ELR (cell line): ENCODE results near the gene CCL19.
"Not testable (repeated sequence)": the region's sequence is repeated elsewhere in the genome, so short reads cannot be mapped to it uniquely, and the experiment has no call there.

ENCODE experiments used
- DNase-seq: peaks from one replicate; pipeline ENCODE4 v3.0.0-alpha.2; 2015; ENCODE audit warnings: low read depth

The CCL19 gene

DNA sequence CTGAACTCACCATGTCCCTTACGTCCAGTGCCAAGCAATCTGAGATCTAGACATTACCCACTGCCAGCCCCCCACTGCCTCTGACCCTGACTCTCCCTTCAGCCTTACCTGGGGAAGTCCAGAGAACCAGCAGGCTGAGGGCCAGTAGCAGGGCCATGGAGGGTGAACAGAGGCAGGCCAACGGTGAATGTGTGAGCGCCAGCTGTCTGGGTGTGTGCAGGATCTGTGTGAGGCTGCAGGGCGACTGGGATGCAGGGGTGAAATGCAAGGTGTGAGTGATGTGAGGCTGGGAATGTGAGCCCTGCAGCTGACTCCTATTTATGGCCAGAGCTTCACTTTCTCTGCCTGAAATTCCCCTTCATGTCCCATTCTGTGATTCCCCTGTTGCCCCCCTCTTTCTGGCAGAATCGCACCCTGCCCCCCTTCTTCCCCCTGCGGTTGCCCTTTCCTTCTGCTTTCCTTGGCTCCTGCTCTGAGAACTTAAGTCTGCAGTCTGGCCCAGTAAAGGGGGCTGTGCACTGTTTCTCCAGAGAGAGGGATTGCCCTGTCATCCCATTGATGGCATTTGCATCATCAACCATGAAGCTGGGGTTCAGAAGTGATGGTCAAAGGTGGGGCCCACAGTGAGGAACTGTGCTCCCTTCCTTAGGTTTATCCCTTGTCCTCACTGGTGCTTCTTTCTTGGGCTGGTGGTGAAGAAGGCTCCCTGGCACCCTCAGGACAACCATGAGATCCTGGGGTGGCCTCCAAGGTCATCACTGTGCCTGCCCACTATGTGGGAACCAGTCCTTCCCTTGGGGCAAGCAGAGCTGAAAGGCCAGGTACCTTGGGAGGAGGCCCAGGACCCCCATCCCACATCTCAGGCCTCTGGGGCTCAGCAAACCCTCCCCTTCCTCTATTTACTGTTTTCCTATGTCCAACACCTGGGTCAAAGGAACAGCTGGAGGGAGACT lies at the start of gene CCL19:
Gene CCL19 (minus strand): TSS at position 294 of the 953 bp plus-strand sequence. CDS start 137 bp downstream, at position 157.
- DNase-seq, result no peak

DNA sequence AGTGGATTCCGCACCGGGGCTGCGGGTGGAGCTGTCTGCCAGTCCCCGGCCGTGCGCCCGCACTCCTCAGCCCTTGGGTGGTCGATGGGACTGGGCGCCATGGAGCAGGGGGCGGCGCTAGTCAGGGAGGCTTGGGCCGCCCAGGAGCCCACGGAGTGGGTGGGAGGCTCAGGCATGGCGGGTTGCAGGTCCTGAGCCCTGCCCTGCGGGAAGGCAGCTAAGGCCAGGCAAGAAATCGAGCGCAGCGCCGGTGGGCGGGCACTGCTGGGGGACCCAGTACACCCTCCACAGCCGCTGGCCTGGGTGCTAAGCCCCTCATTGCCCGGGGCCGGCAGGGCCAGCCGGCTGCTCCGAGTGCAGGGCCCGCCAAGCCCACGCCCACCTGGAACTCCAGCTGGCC lies 49.1 kb upstream of the CCL19 start:
- not testable (repeated sequence) for DNase-seq

DNA sequence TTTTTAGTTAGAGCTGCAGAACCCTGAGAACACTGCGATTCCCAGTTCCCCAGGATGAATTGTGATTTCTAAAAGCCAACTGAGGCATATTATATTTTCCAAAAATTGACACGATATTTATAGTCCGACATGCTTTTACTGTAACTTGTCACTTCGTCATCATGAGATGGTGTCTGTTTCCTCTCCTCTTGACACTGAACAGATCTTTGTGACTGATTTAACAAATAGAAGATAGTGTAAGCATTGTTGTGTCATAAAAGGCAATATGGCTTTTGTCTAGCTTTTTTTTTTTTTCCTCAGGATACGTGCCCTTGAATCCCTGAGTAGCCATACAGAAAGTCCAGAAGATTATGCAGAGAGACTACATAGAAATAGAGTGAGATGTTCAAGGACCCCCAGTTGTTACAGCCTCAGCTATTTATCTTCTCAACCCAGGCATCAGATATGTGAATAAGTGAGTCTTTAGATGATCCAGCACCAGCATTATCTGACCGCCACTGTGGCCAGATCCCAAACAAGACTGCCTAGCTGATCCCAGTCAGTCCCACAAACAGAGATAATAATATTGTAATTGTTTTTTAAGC lies 46.7 kb upstream of the CCL19 start:
- no peak for DNase-seq

DNA sequence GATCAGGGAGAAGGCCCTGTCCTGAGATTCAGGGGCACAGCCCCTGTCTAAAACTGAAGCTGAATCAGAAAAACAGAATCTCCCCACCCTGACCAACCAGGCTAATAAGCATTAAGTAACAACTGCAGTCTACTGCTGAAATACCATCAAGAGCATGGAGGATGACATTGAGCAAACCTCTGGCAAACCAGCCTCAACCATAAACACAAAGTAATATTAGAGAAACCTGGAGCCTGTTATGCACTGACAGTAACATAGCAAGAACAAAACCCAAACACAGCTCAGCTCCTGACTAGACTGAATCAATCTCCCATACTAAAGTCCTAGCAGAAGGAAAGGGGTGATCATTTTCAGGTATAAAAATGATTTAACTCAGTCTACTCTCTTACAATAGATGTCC lies 43.6 kb upstream of the CCL19 start:
- no peak for DNase-seq

DNA sequence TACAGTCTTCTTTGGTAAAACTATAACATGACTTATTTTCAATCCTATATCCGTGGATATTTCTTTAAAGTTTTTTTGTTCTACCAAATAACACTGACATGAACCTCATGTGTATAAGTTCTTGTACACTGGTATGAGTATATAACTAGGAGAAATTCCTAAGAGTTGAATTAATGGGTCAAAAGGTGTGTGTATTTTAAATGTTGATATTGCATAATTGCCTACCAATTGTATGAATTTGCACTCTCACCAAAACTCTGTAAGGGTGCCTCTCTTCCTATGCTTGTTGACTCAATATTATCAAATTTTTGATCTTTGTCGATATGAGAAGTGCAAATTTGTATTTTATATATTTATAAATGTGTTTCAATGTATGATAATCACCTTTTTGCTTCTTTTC lies 41.8 kb upstream of the CCL19 start:
- no peak for DNase-seq

DNA sequence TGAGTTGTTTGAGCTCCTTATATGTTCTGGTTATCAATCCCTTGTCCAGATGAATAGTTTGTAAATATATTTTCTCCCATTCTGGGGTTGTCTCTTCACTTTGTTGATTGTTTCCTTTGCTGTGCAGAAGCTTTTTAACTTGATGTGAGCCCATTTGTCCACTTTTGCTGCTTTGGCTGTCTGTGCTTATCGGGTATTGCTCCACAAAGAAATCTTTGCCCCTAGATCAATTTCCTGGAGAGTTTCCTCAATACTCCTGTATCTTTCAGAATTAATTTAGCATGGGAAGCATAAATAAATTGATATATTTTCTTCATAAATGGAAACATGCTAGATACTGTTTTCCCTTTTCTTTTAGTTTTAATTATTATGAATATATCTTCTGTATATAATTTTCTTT lies 41.4 kb upstream of the CCL19 start:
- no peak for DNase-seq

DNA sequence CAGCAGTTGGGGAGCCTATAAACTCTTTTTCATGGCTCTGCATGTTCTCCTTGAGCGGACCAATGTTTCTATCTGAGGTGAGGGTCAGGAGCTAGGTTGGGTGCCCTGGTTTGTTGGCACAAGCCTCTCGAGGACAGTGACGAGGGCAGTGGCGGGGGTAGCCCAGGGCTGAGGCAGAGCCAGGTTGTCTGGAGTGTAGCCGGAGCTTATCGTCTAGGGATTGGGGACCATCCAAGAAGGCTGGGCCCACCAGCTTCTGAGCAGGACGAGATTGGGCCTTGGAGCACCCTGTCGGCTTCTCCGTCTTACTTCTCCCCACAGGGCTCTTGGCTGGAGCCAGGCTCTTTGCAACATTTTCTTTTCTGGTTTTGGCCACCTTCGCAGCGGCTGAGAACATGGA lies 32.1 kb upstream of the CCL19 start:
- DNase-seq, result no peak

DNA sequence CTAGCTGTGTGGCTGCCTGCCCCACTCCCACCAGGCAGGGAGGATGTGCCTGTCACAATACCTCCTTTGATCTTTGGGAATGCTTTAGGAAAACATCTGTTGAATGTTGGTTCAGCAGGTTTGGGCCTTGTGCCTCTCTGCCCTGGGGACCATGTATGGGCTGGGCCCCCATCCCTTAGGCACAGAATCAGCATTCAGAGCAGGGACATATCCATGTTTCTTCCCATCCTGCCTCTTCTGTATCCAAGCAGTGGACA lies 28.6 kb upstream of the CCL19 start:
- not testable (repeated sequence) for DNase-seq

DNA sequence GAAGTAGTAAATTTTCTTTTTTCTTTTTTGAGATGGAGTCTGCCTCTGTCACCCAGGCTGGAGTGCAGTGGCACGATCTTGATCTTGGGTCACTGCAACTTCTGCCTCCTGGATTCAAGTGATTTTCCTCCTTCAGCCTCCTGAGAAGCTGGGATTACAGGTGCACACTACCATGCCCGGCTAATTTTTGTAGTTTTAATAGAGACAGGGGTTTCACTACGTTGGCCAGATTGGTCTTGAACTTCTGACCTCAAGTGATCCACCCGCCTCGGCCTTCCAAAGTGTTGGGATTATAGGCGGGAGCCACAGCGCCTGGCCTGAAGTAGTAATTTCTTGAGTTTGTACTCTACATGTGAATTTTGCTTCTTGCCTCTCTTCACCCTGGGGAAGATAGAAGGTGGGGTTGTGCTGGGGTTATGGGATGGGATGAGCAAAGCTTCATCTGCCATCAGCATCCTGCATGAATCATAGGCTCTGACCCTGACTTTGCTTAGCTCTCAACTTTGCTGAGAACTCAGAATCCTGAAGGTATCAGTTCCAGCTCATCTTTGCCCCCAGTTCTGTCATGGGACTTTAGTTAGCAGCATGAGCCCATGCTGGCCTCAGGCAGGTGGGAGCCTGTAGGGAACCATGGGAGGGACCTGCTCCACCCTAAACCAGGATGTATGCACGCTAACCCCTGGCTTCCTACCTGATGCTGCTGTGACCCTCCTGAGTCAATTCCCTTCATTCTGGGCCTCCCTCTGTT lies 28.1 kb upstream of the CCL19 start:
- DNase-seq, result peak; percentile 6

DNA sequence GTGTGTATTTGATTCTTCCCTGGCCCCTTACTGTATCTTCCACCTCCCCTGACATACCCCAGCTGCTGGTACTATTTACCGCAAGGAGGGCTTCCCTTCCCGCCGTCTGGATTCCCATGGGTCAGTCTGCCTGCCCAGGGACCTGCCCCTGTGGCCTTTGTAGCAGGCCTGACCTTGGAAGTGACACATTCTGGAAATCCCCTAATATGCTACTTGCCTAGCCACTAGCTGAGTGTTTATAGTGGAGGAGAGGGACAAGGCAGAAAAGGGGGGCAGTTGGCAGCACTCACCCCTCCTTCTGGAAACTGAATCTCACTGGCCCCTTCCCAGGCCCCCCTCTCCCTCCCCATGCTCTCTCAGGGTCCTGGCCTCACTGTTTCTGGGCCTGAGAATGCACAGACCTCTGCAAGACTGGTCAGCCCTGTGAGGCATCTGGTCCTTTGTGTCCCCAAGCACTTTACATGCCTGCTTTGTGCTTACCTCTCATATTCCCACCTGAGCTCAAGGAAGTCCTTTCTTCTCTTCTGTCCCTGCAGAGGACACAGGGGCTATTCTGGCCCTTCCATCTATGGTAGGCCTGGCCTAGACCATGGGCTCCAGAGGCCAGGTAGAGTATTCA lies 27.0 kb upstream of the CCL19 start:
- DNase-seq, result peak; percentile 32

DNA sequence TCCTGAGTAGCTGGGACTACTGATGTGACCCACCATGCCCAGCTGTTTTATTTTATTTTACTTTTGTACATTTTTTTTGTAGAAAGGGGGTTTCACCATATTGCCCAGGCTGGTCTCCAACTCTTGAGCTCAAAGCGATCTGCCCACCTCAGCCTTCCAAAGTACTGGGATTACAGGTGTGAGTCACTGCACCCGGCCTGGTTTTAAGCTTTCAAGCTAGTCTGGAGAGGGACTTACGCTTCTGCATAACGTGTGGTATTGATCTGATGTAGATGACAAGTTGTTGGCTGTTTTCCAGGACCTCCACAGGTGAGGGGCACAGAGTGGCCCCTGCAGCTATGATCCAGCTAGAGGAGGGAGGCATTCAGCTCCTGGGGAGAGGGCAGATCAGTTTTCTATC lies 25.6 kb upstream of the CCL19 start:
- DNase-seq, result no peak

DNA sequence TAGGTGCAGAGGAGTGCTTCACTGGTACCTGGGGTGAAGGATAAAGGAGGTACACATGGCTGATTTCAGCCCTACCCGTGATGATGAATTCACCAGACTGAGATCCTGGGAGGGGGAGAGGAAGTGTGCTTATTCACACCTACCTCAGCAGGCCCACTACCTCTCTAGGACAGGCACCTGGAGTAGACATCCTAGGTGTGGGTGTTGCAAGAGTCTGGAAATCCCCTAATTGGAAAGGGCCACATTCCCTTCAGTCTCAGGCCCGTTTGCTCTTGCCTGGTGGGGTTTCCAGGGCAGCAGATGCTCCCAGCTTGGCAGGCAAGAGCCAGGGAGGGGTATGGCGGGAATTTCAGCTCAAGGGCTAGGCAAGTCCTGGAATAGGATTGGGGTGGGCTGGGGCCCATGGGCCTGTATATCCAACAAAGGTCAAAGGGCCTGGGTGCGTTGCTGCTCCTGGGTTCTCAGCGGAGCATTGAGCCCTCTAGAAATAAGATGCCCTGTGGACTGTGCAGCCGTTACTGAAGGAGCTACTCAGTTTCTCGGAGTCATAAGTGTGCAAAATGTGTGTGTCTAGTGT lies 24.7 kb upstream of the CCL19 start:
- DNase-seq, result no peak

DNA sequence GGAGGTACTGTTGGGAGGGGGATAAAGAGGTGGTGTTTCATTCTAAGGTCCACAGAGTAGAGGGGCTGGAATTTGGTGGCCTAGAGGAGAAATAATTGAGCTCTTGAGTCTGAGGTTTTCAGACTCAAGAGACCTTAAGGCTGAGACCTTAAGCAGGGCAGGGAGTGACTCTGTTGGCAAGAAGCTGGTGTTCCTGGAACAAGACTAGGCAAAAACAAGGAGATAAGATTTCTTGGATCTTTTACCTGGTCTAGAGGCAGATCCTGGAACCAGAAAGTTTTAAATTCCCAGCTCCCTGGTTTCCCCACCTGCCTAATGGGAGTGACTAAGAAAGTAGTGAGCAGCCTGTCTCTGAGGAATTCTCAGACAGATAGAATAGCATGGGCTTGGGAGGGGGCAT lies 22.9 kb upstream of the CCL19 start:
- no peak for DNase-seq

DNA sequence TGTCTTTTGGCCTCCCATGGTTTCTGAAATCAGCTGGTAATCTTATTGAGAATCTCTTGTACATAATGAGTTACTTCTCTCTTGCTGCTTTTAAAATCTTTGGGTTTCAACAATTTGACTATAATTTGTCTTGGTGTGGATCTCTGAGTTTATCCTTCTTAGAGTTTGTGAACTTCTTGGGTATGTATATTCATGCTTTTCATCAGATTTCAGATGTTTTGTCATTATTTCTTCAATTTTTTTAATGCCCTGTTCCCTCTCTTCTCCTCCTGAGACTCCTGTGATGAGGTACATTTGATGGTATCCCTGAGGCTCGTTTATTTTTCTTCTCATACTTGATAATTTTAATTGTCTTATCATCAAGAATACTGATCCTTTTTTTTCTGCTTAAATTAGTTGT lies 21.1 kb upstream of the CCL19 start:
- DNase-seq, result no peak

DNA sequence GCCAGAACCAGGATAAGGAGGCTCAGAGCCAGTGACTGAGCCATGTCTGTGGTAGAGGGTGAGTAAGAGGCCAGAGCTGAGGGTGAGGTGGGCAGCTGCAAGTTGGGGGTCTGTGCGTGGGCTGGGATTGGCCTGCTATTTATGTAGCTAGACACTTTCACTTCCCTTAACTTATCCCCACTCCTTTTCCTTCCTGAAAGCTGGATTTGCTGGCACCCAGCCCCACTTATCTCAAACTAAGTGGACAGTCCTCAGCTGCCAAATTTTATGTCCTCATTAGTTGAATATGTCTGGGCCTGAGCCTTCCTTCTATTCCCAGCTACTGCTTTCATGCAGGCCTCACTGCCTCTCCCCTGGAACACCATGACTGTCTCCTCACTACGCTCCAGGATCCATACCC lies 18.9 kb upstream of the CCL19 start, which contains the start of gene CCL21:
Gene CCL21 (minus strand): TSS at position 114 of the 400 bp plus-strand sequence. CDS start 70 bp downstream, at position 44.
- DNase-seq, result no peak

DNA sequence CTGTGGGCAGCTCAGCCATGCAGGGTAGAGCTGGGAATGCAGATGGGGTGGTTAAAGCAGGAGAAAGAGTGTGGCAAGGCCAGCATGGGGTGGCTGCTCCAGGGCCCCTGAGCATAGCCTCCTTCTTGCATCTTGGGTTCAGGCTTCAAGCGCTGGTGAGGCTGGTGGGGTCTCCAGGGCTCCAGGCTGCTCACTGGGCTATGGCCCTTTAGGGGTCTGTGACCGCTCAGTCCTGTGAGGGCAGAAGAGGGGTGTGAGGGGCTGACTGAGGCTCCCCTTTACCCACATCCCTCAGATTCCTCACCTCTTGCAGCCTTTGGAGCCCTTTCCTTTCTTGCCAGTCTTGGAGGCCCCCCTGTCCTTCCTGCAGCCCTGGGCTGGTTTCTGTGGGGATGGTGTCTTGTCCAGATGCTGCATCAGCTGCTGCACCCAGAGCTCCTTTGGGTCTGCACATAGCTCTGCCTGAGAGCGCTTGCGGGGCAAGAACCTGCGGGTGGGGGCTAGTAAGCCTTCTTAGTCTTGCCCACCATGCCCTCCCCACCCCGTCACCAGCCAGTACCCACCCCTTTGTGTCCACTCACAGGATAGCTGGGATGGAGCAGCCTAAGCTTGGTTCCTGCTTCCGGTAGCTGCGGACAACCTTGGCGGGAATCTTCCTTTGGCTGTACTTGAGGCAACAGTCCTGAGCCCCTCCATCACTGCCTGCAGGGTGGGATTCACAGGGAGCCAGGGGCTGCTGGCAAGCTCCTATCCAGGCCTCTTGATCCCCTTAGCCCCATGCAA lies 18.3 kb upstream of the CCL19 start:
- no peak for DNase-seq

DNA sequence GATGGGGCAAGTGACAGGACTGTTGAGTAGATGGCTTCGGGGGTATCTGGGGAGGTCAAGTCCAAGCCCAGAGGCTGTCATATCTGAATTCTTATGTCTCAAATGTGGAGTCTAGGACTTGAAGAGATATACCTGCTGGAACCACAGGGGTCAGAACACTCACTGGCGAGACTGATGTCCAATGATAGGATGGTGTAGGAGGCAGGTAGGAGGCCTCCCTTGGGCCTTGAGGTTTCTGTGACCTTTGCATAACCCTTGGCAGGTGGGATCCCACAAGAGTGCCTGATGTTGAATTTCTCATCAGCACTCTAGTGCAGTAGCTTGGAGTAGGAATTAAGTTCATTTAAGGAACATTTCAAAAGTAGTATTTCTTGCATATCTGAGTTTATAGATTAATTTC lies 16.1 kb upstream of the CCL19 start:
- DNase-seq, result no peak

DNA sequence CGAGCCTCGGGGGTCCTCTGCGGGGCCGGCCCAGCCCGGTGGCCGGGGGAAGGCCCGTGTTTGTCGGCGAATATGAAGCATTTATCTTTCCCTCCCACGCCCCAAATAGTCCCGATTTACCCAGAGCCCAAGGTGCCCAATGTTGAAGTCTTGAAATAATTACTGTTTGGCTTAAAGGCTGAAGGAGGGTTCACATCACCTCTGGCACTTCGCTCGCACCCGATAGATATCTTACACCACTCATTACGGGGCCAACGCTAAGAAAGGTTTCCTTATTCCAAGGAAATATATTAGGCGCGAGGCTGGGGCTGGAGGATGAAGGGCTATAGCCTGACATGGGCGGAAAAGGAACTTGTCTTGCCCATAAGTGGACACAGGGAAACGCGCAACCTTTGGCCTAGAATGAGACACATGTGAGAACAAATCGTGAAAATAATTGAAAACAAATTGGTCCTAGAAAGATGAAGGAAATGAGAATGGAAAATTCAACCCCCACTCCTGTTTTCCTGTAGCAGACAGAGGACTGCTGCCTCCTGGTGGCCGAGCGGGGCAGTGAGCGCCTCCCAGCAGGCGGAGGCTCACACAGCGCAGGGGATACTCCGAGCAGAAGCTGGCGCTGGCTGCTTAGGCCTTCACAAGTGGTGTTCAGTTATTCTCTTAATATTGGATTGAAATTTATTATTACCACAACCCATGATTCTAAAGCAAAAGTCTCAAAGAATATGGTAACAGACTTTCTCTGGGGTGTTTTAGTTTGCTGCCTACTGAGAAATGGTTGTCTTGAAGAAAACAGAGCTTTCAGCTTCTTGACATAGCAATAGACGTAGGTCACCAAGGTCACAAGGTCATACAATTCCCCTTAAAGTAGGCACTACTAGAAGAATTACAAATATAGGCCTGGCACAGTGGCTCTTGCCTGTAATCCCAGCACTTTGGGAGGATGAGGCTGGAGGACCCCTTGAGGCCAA lies 11.0 kb upstream of the CCL19 start:
- peak; percentile 79 for DNase-seq

DNA sequence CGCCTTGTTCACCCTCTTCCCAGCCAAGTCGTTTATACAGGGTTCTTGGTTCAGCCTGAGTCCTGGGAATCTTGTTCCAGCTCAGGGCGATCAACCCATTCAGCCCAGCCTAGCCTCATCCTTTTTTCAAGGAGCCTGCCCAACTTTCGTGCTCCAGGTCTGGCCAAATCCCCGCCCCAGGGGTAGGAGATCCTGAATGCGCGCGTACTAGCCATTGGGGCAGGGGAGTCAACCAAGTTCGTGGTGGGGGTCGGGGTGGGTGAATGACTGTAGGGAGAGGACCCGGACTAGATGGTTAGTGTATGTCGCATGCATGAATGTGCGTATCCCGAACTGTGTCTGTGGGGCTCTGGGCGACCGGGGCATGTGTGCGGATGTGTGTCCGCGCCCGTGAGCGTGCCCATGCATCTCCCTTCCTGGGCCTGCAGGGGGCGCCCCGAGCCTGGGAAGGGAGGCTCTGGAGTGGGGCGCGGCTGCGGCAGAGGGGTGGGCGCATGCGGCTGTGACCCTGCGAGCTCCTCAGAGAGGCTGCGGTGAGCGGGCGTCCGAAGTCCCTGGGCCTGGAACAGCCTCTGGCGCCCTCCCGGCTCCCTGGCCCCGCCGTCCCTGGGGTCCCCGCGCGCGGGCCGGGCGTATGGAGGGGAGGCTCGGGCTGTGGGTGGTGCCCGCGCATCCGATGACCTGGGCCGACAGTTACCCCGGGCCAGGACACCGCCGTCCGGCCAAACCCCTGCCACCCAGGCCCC lies 10.1 kb upstream of the CCL19 start:
- peak; percentile 65 for DNase-seq
